Measurements from ENCODE around the gene CFAP61.

- TF ChIP-seq CTCF (IDR thresholded peaks at IDR 0.05; ENCODE audit: poor library complexity) (no peak), EZH2phosphoT487 (IDR thresholded peaks at IDR 0.05; ENCODE audit: low read depth, severe bottlenecking, unreplicated experiment) (no peak), EZH2 (IDR thresholded peaks at IDR 0.05; ENCODE audit: borderline replicate concordance) (no peak)
Observed at GRCh38 chr20:20248620-20249200, 196.4 kb downstream of the CFAP61 start.
